ENCODE data around the gene GAGE12G.
"Not testable (repeated sequence)": the region's sequence is repeated elsewhere in the genome, so short reads cannot be mapped to it uniquely, and the experiment has no call there.

- TF ChIP-seq CTCF (IDR thresholded peaks at IDR 0.05; ENCODE audit: insufficient read depth, low read depth, low read length); EZH2 (IDR thresholded peaks at IDR 0.05; ENCODE audit: insufficient read depth, low read length): not testable (repeated sequence)
Measured at GRCh38 chrX:49531877-49532276, 38.3 kb upstream of the GAGE12G start, which contains the start of gene GAGE12C.
